UCSD-AML1 (cell line): ENCODE data around the gene FASN.

Experiments used
- DNase-seq: peaks from one replicate; lab custom pipeline; 2025; ENCODE audit not compliant: unreplicated experiment; lab: John Stamatoyannopoulos, UW

Gene FASN

GRCh38 chr17:82118168-82118814 lies 20.3 kb upstream of the FASN start:
- no peak for DNase-seq

GRCh38 chr17:82117139-82118090 lies 19.4 kb upstream of the FASN start:
- DNase-seq = no peak

- no peak for DNase-seq
These were observed 18.2 kb upstream of the FASN start for GRCh38 chr17:82116246-82116645.

GRCh38 chr17:82114872-82115271 lies 16.8 kb upstream of the FASN start:
- DNase-seq = no peak

- DNase-seq = no peak
These were observed 16.4 kb upstream of the FASN start for GRCh38 chr17:82114447-82114846.

- no peak for DNase-seq
These were observed 15.9 kb upstream of the FASN start for GRCh38 chr17:82113941-82114340.

GRCh38 chr17:82113422-82113821 lies 15.4 kb upstream of the FASN start:
- DNase-seq = no peak

GRCh38 chr17:82112914-82113311 lies 14.9 kb upstream of the FASN start:
- DNase-seq = no peak

GRCh38 chr17:82112181-82112913 lies 14.3 kb upstream of the FASN start:
- no peak for DNase-seq

GRCh38 chr17:82110298-82110697 lies 12.3 kb upstream of the FASN start:
- DNase-seq = no peak

- DNase-seq = no peak
These were observed 11.0 kb upstream of the FASN start for GRCh38 chr17:82108961-82109475.

- DNase-seq = no peak
These were observed 10.5 kb upstream of the FASN start for GRCh38 chr17:82108496-82108945.

GRCh38 chr17:82108038-82108437 lies 10.0 kb upstream of the FASN start:
- DNase-seq = no peak

- DNase-seq = no peak
These were observed 9.4 kb upstream of the FASN start for GRCh38 chr17:82107341-82107860.

- DNase-seq = no peak
These were observed 8.8 kb upstream of the FASN start for GRCh38 chr17:82106688-82107305.

GRCh38 chr17:82105882-82106687 lies 8.0 kb upstream of the FASN start:
- DNase-seq = peak; percentile 85

- no peak for DNase-seq
These were observed 7.4 kb upstream of the FASN start for GRCh38 chr17:82105417-82105881.

GRCh38 chr17:82104797-82105416 lies 6.9 kb upstream of the FASN start:
- no peak for DNase-seq
